ENCODE results near the gene PPIE.

GRCh38 chr1:39761016-39761415 is 22.3 kb downstream of the PPIE start:
- TF ChIP-seq CTCF (conservative IDR thresholded peaks at IDR 0.05) (no peak), ZFX (IDR thresholded peaks at IDR 0.05) (no peak)

All from C4-2B (cell line).